MM.1S (cell line): Measurements from ENCODE around the gene GALNTL6.

Source experiments
- DNase-seq: peaks from one replicate; pipeline ENCODE4 v3.0.0-alpha.2; 2015
- H2AFZ ChIP-seq: fragments of 300-600 bp; sonication (generic); 2 replicates; pipeline ENCODE4 v1.6.0; 2016; ENCODE audit warnings: antibody characterized with exemption, low read length
- H3F3A ChIP-seq: fragments of 300-600 bp; sonication (generic); 2 replicates; pipeline ENCODE4 v1.6.1; 2016; ENCODE audit warnings: mild to moderate bottlenecking, antibody characterized with exemption, low read length, moderate library complexity, mixed read lengths; ENCODE audit not compliant: insufficient read depth
- H3K27ac ChIP-seq: fragments of 300-600 bp; sonication (generic); 2 replicates; pipeline ENCODE4 v1.5.1; 2016; ENCODE audit warnings: mild to moderate bottlenecking, low read length
- H3K27me3 ChIP-seq: fragments of 300-600 bp; sonication (generic); replicated peaks from 2 replicates; pipeline ENCODE4 v1.6.0; 2016; ENCODE audit warnings: low read length; ENCODE audit not compliant: insufficient read depth
- H3K36me3 ChIP-seq: fragments of 300-600 bp; sonication (generic); replicated peaks from 2 replicates; pipeline ENCODE4 v1.6.1; 2016; ENCODE audit warnings: mild to moderate bottlenecking, low read length, mixed read lengths; ENCODE audit not compliant: insufficient read depth
- H3K4me1 ChIP-seq: fragments of 300-600 bp; sonication (generic); 2 replicates; pipeline ENCODE4 v1.6.1; 2016; ENCODE audit warnings: low read length, mixed read lengths
- H3K4me2 ChIP-seq: fragments of 300-600 bp; sonication (generic); 2 replicates; pipeline ENCODE4 v1.6.0; 2016; ENCODE audit warnings: low read depth, low read length
- H3K4me3 ChIP-seq: fragments of 300-600 bp; sonication (generic); 2 replicates; pipeline ENCODE4 v1.5.1; 2016; ENCODE audit warnings: low read length, mixed read lengths
- H3K79me2 ChIP-seq: fragments of 300-600 bp; sonication (generic); 2 replicates; pipeline ENCODE4 v1.6.1; 2016; ENCODE audit warnings: mixed run types, low read length, mixed read lengths
- H3K9ac ChIP-seq: fragments of 300-600 bp; sonication (generic); 2 replicates; pipeline ENCODE4 v1.6.1; 2016; ENCODE audit warnings: low read length, mixed read lengths
- H3K9me2 ChIP-seq: fragments of 300-600 bp; sonication (generic); replicated peaks from 2 replicates; pipeline ENCODE4 v1.6.1; 2016; ENCODE audit warnings: mild to moderate bottlenecking, low read length, mixed read lengths; ENCODE audit not compliant: insufficient read depth
- H3K9me3 ChIP-seq: fragments of 300-600 bp; sonication (generic); replicated peaks from 2 replicates; pipeline ENCODE4 v1.6.1; 2016; ENCODE audit warnings: mild to moderate bottlenecking, low read length, mixed read lengths; ENCODE audit not compliant: insufficient read depth
- H4K20me1 ChIP-seq: fragments of 300-600 bp; sonication (generic); 2 replicates; pipeline ENCODE4 v1.6.1; 2016; ENCODE audit warnings: mild to moderate bottlenecking, low read length, moderate library complexity, mixed read lengths; ENCODE audit not compliant: insufficient read depth
- CTCF ChIP-seq: fragments of 300-600 bp; sonication (generic); IDR thresholded peaks from 2 replicates; pipeline ENCODE4 v1.5.1; 2016; ENCODE audit warnings: antibody characterized with exemption, low read length, mixed read lengths
- EZH2 ChIP-seq: fragments of 300-600 bp; sonication (generic); optimal IDR thresholded peaks from 2 replicates; pipeline ENCODE3; 2017; ENCODE audit warnings: low read depth, mild to moderate bottlenecking, antibody characterized with exemption, low read length, mixed read lengths
- EZH2phosphoT487 ChIP-seq: fragments of 300-600 bp; sonication (generic); IDR thresholded peaks from 2 replicates; pipeline ENCODE4 v1.6.1; 2018; ENCODE audit warnings: antibody characterized with exemption, low read length

GALNTL6 gene

GRCh38 chr4:172843192-172843591, 1030.0 kb downstream of the GALNTL6 start:
- Histone ChIP-seq H4K20me1 (no peaks in the 10 kb centered on the region), H3K9me2 (no peaks in the 10 kb centered on the region), H3K27ac (no peak overlapping the region), H3K27me3 (no peaks in the 10 kb centered on the region), H3K9ac (no peak overlapping the region), H3K4me1 (no peaks in the 10 kb centered on the region), H3K4me2 (no peak overlapping the region), H3K9me3 (no peaks in the 10 kb centered on the region), H3F3A (no peaks in the 10 kb centered on the region), H3K79me2 (no peaks in the 10 kb centered on the region), H3K36me3 (no peaks in the 10 kb centered on the region), H2AFZ (no peak overlapping the region), H3K4me3 (no peak overlapping the region)
- no peak for DNase-seq
- no peak for TF ChIP-seq EZH2phosphoT487
- TF ChIP-seq CTCF, result no peak
- no peak for TF ChIP-seq EZH2

GRCh38 chr4:172844556-172844955, 1031.4 kb downstream of the GALNTL6 start:
- H3K36me3 ChIP-seq, result no peaks in the 10 kb centered on the region
- DNase-seq, result no peak

GRCh38 chr4:172845281-172845680, 1032.1 kb downstream of the GALNTL6 start:
- H3K27ac ChIP-seq, result no peak overlapping the region
- no peaks in the 10 kb centered on the region for H4K20me1 ChIP-seq
- no peak overlapping the region for H3K4me2 ChIP-seq
- no peaks in the 10 kb centered on the region for H3F3A ChIP-seq
- H3K4me3 ChIP-seq, result no peak overlapping the region
- DNase-seq, result no peak
- no peaks in the 10 kb centered on the region for H3K27me3 ChIP-seq
- no peak overlapping the region for H3K9ac ChIP-seq
- no peaks in the 10 kb centered on the region for H3K4me1 ChIP-seq
- TF ChIP-seq EZH2phosphoT487, result no peak
- TF ChIP-seq EZH2, result no peak
- TF ChIP-seq CTCF, result no peak
- H3K36me3 ChIP-seq, result no peaks in the 10 kb centered on the region
- H3K9me3 ChIP-seq, result no peaks in the 10 kb centered on the region
- H3K79me2 ChIP-seq, result no peaks in the 10 kb centered on the region
- H3K9me2 ChIP-seq, result no peaks in the 10 kb centered on the region
- no peak overlapping the region for H2AFZ ChIP-seq

More at GRCh38 chr4:172844556-172844955, 1031.4 kb downstream of the GALNTL6 start:
- H3K9ac ChIP-seq, result no peak overlapping the region
- H3K27ac ChIP-seq, result no peak overlapping the region
- H3K9me3 ChIP-seq, result no peaks in the 10 kb centered on the region
- H3K4me2 ChIP-seq, result no peak overlapping the region
- H4K20me1 ChIP-seq, result no peaks in the 10 kb centered on the region
- H3K79me2 ChIP-seq, result no peaks in the 10 kb centered on the region
- H3K9me2 ChIP-seq, result no peaks in the 10 kb centered on the region
- H2AFZ ChIP-seq, result no peak overlapping the region
- H3K4me1 ChIP-seq, result no peaks in the 10 kb centered on the region
- no peak overlapping the region for H3K4me3 ChIP-seq
- TF ChIP-seq CTCF (no peak), EZH2 (no peak), EZH2phosphoT487 (no peak)
- H3K27me3 ChIP-seq, result no peaks in the 10 kb centered on the region
- H3F3A ChIP-seq, result no peaks in the 10 kb centered on the region

- H3K9ac ChIP-seq, result no peak overlapping the region
- DNase-seq, result no peak
- no peaks in the 10 kb centered on the region for H3K36me3 ChIP-seq
- no peak overlapping the region for H3K4me3 ChIP-seq
- no peaks in the 10 kb centered on the region for H3K9me3 ChIP-seq
- H3K9me2 ChIP-seq, result no peaks in the 10 kb centered on the region
- H3K27ac ChIP-seq, result no peak overlapping the region
- H4K20me1 ChIP-seq, result no peaks in the 10 kb centered on the region
- H3K4me1 ChIP-seq, result no peaks in the 10 kb centered on the region
- H3K4me2 ChIP-seq, result no peak overlapping the region
- no peaks in the 10 kb centered on the region for H3F3A ChIP-seq
- H3K27me3 ChIP-seq, result no peaks in the 10 kb centered on the region
- no peaks in the 10 kb centered on the region for H3K79me2 ChIP-seq
- TF ChIP-seq EZH2phosphoT487, result no peak
- TF ChIP-seq CTCF, result no peak
- TF ChIP-seq EZH2, result no peak
- H2AFZ ChIP-seq, result no peak overlapping the region
Measured at GRCh38 chr4:172850838-172851237, 1037.6 kb downstream of the GALNTL6 start.
